ENCODE results near the gene GID8.

- TF ChIP-seq SREBF2 (IDR thresholded peaks at IDR 0.05), result no peak
- no peak for TF ChIP-seq POLR2A (IDR thresholded peaks at IDR 0.05; ENCODE audit: low read length)
- TF ChIP-seq MYC (IDR thresholded peaks at IDR 0.05; ENCODE audit: borderline replicate concordance, low read length), result no peak
- no peak for TF ChIP-seq RCOR1 (IDR thresholded peaks at IDR 0.05; ENCODE audit: low read depth, low read length)
- TF ChIP-seq CHD4 (IDR thresholded peaks at IDR 0.05; ENCODE audit: borderline replicate concordance), result no peak
- TF ChIP-seq CTCF (IDR thresholded peaks at IDR 0.05), result no peak
- TF ChIP-seq EP300 (IDR thresholded peaks at IDR 0.05), result no peak
Observed at GRCh38 chr20:62944746-62945145, 6.8 kb downstream of the GID8 start.

Measured in A549 (cell line).